Measurements from ENCODE around the gene CMC4.

Gene CMC4

DNA sequence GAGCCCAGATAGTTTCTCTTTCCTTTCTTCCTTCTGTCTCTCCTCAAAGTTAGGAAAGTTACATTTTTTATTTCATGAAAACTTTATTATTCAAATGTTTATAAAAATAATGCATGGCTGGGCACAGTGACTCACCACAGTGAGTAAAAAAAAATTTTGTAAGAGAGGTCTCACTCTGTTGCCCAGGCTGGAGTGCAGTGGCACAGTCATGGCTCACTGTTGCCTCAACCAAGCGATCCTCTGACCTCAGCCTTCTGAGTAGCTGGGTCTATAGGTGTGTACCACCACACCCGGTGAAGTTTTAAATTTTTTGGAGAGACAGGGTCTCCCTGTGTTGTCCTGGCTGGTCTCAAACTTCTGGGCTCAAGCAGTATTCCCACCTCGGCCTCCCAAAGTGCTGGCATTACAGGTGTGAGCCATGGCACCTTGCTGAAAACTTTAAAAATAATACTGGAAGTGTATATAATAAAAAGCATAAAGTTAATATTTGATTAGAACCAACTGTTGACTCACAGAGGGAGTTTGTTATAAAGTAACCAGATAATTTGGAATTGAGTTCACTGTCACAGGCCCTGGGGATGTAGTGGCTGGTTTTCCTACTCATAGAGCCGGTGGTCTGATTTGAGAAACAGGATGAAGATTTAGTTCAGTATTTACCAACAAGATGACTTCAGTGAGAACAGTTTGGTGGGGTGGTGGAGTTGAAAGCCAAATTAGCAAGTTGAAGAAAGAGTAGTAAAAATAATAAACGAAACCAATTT, 18.0 kb downstream of the CMC4 start:
- no peak for DNase-seq

- peak; percentile 36 for DNase-seq
These were observed 21.8 kb downstream of the CMC4 start for GRCh38 chrX:155048977-155049619.

- DNase-seq, result no peak
These were observed 24.0 kb downstream of the CMC4 start for GRCh38 chrX:155046811-155047528.

DNA sequence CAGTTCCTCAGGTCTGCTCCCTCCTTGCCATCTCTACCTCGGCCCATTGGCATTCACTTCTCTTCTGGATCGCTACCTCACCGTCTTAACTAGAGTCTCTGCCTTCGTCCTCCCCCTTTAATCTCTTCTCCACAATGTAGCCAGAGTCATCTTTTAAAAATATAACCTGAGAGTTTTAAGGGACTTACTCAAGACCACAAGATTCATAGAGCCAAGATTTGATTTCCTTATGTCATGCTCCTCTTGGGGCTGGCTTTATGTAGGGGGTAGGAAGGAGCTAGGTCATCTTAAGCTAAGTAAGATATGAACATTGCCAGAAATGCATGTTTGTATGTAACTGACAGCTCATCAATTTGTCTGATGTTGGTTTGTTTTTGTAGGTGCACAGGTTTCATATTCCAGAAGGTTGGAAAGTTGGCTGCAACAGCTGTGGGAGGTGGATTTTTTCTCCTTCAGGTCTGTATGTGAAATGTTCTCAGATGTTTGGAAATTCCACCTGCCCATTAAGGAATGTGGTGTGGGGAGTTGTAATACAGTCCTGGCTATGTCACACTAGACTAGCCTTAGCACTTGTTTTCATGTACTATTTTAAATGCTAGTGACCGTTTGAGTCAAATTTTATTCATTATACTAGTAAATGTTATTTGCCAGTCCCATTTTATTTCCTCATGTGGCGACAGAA, 24.7 kb downstream of the CMC4 start:
- no peak for DNase-seq

DNA sequence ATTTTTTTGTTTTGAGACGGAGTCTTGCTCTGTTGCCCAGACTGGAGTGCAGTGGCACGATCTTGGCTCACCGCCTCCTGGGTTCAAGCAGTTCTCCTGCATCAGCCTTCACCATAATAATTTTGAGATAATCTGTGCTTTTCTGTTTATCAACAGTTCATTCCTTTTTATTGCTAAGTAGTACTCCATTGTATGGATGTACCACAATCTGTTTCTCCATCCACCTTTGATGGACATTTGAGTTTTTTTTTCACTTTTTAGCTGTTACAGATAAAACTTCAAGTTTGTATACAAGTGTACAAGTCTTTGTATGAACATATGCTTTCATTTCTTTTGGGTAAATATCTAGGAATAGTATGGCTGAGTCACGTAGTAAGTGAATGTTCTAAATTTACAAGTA, 35.2 kb downstream of the CMC4 start:
- no peak for DNase-seq

GRCh38 chrX:155031657-155032056, 39.3 kb downstream of the CMC4 start:
- DNase-seq, result no peak

DNA sequence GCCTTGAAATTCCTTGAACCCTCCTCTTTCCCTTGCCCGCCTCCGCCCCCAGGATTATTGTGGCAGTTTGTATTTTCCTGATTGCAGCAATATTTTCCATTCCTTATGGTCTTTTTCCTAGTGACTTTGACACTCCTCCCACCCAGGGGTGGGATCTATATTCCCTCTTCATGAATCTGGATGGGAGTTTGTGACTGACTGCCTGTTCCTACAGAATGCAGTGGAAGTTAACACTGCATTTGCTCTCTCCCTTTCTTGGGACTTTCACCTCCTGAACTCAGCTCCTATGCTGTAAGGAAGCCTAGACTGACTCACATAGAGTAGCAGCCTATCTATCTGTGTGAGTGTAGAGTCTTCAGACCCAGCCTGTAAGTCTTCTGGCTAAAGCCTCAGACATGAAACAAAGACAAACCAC, 42.1 kb downstream of the CMC4 start:
- DNase-seq, result no peak

GRCh38 chrX:155028129-155028528, 42.8 kb downstream of the CMC4 start:
- no peak for DNase-seq

- DNase-seq, result peak; percentile 7
These were observed 43.3 kb downstream of the CMC4 start for GRCh38 chrX:155027509-155028066.

DNA sequence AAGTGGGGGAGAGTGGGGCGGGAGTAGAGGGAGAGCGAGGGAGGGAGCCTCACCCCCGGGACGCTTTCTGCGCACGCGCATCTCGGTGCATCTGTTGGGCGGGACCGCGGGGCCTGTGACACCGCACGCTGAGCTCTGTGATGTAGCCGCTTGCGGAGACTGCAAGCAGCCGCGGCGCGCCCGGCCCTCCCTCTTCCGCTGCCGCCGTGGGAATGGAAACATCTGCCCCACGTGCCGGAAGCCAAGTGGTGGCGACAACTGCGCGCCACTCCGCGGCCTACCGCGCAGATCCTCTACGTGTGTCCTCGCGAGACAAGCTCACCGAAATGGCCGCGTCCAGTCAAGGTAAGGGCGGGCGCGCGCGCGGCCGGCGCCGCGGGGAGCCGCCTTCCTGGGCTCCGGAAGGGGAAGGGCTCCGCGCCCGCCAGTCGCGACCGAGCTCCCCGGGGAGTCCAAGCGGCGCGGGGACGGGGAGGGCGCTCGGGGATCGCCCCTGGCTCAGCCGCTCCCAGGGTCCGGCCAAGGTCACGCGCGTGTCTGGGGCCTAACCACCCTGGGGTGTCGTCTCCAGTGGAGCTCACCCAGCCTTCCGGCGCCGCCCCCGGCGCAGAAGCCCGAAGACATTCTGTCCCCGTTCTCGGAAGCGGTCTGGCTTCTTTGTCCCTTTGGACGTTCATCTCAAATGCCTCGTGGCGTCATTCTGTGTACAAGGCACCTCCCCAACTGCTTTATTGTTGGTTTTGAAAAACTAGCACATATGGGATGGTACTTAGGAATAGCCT, 44.0 kb downstream of the CMC4 start, which contains the start of gene FUNDC2:
Gene FUNDC2, plus strand, starts transcription at position 118 of the 782 bp plus-strand sequence. Its CDS starts 95 bp downstream, at position 213.
- peak; percentile 95 for DNase-seq

- no peak for DNase-seq
These were observed 44.6 kb downstream of the CMC4 start for GRCh38 chrX:155026420-155026726.

DNA sequence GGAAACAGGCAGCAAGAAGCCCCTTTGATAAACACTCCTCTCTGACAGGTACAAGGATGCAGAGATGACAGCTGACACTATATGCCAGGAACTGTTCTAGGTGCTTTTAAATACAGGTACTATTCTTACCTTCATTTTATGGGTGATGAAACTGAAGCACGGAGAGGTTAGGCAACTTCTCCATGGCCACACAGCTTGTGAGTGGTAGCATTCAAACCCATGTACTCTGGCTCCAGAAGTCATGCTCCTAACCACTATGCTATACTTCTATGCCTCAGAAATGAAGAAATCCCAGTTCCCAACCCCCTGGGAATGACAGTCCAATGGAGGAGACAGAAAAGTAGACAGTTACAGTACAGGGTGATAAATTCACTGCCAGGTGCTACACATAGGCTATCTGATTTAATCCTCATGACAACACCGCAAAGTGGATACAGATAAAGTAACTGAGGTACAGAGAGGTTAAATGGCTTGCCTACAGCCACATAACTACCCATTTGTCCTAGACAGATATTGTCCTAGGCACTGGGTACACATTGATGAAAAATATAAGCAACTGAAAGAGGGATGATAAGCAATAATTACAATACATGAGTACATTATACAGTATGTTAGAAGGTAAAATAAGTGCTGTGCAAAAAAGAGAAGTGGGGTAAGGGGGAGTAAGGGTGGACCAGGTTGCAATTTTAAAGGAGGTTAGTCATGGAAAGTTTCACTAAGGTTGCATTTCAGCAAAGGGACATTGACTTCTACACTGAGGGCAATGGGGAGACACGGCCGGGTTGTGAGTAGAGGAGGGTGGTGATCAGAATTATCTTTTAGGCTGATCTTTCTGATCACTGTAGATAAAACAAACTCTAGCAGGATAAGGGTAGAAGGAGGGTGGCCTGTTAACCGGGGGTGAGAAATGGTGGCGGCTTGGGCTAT, 46.8 kb downstream of the CMC4 start:
- DNase-seq, result no peak

- no peak for DNase-seq
These were observed 48.4 kb downstream of the CMC4 start, which contains the start of gene F8 for GRCh38 chrX:155022585-155022984. Gene F8, minus strand, starts transcription at chrX:155022723. Its CDS starts 171 bp downstream, at chrX:155022552.

DNA sequence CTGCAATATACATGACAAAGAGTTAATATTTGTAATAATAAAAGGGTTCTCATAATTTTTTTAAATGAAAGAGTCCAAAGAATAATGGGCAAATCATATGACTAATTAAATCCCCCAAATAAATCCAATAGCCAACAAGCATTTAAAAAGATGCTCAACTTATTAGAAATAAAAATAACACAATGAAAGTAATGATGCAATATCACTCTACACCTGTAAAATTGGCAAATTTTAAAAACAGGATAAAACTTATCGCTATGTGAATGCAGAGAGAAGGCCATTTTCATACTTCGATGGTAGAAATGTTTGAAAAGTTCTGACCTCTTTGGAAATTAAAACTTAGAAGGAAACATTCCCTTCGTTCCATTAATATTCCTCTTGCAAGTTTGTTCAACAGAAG, 50.3 kb downstream of the CMC4 start:
- DNase-seq, result no peak
